Thoracic aorta (tissue), 2 donors: ENCODE results near the gene FAM98A. TPM values are rescaled to one million over a fixed set of nuclear protein-coding genes. Genes with fewer than 3 reads are reported as not detected.

Experiments
- ATAC-seq: fragments of 150-250 bp; one replicate; pipeline ENCODE4 v1.8.0; 2017; ENCODE audit warnings: low read depth; ENCODE audit not compliant: insufficient number of reproducible peaks, low FRiP score
- DNase-seq: peaks from one replicate; pipeline ENCODE4 v3.0.0-alpha.2; 2020; ENCODE audit warnings: low spot score
- H3K27ac ChIP-seq, 2 donors: fragments of 200-600 bp; sonication (generic); 1 replicate in 1 of 2; 2 replicates in 1 of 2; pipeline ENCODE4 v1.5.1; 2016; ENCODE audit warnings: mild to moderate bottlenecking in 2 of 2, moderate library complexity in 2 of 2
- H3K27me3 ChIP-seq: fragments of 200-600 bp; sonication (generic); replicated peaks from 2 replicates; pipeline ENCODE4 v1.6.0; 2016; ENCODE audit warnings: mild to moderate bottlenecking; ENCODE audit not compliant: insufficient read depth
- H3K36me3 ChIP-seq: fragments of 200-600 bp; sonication (generic); one replicate; pipeline ENCODE4 v1.5.1; 2016
- H3K4me1 ChIP-seq, 2 donors: fragments of 200-600 bp; sonication (generic); 1 replicate in 1 of 2; 2 replicates in 1 of 2; pipeline versions ENCODE4 v1.5.1 to v1.6.0; 2016; ENCODE audit warnings: low read depth in 2 of 2, mild to moderate bottlenecking in 1 of 2; ENCODE audit not compliant: control insufficient read depth in 1 of 2
- H3K4me3 ChIP-seq: fragments of 200-600 bp; sonication (generic); 2 replicates; pipeline ENCODE4 v1.5.1; 2016; ENCODE audit warnings: mild to moderate bottlenecking
- H3K9me3 ChIP-seq: fragments of 200-600 bp; sonication (generic); 2 replicates; pipeline ENCODE4 v1.5.1; 2016
- total RNA-seq, 2 donors: library from RNA; depleted of rRNA; stranded (reverse); fragments of >200 nt; gene quantifications; one replicate each; pipeline versions ENCODE4 v1.1.0 to v1.2.3, GENCODE V29; 2016
- TF ChIP-seq, protein P1 (sequence below): fragments of 200-600 bp; sonication (generic); IDR thresholded peaks from one replicate; pipeline ENCODE4 v1.5.1; 2019; ENCODE audit warnings: antibody characterized with exemption

Gene FAM98A
- total RNA-seq, 2 donors from 2014 or later = 75.9 to 94.7 TPM

DNA sequence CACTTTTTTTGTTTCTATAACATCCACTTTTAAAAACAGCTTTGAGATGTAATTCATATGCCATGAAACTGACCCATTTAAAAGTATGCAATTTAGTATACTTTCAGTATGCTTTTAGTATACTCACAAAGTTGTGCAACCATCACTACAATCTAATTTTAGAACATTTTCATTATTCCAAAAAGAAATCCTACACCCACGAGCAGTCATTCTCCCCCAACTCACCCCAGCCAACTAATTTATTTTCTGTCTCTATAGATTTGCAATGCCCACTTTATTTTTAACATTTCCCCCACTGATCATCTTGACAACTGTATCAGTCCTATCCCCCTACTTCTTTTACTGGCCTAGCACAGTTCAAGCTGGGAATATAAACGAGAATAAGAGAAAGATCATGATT lies 39.1 kb downstream of the FAM98A start:
- Histone ChIP-seq H3K27me3 (no peaks in the 10 kb centered on the region), H3K36me3 (no peaks in the 10 kb centered on the region), H3K9me3 (no peaks in the 10 kb centered on the region), H3K27ac (no peak overlapping the region), H3K4me1 (no peaks in the 10 kb centered on the region), H3K4me3 (no peak overlapping the region)
- ATAC-seq (no peak), DNase-seq (no peak)
- TF ChIP-seq, protein P1, sequence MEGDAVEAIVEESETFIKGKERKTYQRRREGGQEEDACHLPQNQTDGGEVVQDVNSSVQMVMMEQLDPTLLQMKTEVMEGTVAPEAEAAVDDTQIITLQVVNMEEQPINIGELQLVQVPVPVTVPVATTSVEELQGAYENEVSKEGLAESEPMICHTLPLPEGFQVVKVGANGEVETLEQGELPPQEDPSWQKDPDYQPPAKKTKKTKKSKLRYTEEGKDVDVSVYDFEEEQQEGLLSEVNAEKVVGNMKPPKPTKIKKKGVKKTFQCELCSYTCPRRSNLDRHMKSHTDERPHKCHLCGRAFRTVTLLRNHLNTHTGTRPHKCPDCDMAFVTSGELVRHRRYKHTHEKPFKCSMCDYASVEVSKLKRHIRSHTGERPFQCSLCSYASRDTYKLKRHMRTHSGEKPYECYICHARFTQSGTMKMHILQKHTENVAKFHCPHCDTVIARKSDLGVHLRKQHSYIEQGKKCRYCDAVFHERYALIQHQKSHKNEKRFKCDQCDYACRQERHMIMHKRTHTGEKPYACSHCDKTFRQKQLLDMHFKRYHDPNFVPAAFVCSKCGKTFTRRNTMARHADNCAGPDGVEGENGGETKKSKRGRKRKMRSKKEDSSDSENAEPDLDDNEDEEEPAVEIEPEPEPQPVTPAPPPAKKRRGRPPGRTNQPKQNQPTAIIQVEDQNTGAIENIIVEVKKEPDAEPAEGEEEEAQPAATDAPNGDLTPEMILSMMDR = no peak

DNA sequence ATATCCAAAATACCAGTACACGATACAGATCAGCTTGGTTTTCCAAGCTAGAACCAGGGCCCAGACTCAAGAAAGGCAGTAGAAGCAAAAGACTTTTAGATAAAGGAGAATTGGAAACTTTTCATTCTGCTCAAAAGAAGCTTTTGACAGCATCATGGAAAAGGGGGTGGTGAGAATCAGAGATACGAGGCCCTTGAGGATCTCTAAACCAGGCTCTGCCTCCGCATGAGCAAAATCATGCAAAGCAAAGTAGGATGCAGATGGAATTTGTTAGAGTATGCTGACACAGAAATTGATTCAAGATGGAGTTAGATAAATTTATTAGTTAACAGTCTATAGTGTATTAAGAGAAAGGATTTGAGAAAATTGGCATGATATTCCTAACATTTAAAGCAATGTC lies 39.8 kb downstream of the FAM98A start:
- ATAC-seq = no peak
- Histone ChIP-seq H3K27me3 (no peaks in the 10 kb centered on the region), H3K27ac (no peak overlapping the region), H3K9me3 (no peaks in the 10 kb centered on the region), H3K36me3 (no peaks in the 10 kb centered on the region), H3K4me3 (no peak overlapping the region), H3K4me1 (no peaks in the 10 kb centered on the region)
- TF ChIP-seq, protein P1 = no peak
- no peak for DNase-seq

DNA sequence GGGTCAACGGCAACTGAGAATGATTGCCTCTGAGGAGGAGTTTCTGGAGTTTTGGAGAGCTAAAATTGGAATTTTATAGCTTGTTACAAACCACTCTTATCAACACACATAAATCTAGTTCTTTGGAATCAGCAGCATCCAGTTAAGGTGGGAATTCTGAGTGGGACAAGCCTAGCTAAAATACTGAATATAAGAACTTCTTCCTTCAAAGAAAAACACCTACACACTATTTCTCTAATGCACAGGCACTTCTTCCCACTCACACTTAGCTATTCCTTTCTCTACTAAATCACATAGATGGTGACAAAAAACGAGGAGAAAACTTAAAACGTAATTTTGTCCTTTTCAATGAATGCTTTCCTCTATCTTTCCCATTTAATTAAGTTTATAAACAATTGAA lies 43.4 kb downstream of the FAM98A start:
- Histone ChIP-seq H3K4me3 (no peak overlapping the region), H3K27me3 (no peaks in the 10 kb centered on the region), H3K36me3 (no peaks in the 10 kb centered on the region), H3K9me3 (no peaks in the 10 kb centered on the region), H3K27ac (no peak overlapping the region), H3K4me1 (no peaks in the 10 kb centered on the region)
- DNase-seq (no peak), ATAC-seq (no peak)
- TF ChIP-seq, protein P1 = no peak

DNA sequence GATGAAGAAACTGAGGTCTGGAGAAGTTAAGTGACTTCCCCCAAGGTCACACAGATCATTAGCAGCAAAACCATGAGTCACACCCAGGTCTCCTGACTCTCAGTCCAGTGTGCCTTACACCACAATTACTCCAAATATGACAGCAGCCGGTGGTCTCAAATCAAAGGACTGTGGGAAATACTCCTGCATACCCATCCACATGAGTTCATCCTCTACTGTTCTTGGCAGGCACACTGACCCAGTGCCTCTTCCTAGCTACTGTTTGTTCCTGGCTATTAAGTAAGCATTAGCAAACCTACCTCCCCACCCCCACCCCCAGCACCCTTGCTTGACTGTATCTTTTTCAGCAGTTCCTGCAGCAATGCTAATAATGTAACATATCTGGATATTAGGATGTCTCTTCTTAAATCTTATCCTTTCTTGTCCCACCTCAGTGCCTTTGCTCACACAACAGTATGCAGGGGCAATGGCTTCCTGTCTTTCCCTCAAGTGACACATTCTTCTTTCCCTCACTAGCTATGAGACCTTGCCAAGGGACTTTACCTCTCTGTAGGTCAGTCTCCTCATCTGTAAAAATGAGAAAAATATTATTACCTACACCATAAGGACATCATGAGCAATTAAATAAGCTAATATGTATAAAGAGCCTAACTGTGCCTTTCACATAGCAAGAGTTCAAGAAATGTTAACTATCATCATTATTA lies 46.2 kb downstream of the FAM98A start:
- Histone ChIP-seq H3K9me3 (no peaks in the 10 kb centered on the region), H3K36me3 (no peaks in the 10 kb centered on the region), H3K4me1 (no peaks in the 10 kb centered on the region), H3K27ac (no peak overlapping the region), H3K4me3 (no peak overlapping the region), H3K27me3 (no peaks in the 10 kb centered on the region)
- TF ChIP-seq, protein P1 = no peak
- DNase-seq = no peak
- ATAC-seq = no peak

DNA sequence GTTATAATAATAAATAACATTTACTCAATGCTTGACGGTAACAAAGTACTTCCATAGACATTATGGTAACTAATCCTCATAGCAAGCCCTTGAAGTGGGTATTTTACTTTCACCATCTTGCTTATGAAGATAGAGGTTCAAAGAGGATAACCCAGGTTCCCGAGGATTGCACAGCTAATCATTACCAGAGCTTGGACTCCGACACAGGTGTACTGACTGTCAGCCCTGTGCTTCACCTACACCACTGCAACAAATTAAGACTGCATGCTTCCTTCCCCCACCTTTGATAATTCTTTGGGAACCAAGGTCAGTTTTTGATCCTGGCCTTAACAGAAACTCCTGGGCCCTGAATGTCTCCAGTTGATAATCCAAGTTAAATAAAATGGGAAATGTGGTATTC lies 48.9 kb downstream of the FAM98A start:
- TF ChIP-seq, protein P1 = no peak

More for the DNA sequence above, 48.9 kb downstream of the FAM98A start:
- Histone ChIP-seq H3K36me3 (no peaks in the 10 kb centered on the region), H3K4me3 (no peak overlapping the region), H3K27ac (no peak overlapping the region), H3K9me3 (no peaks in the 10 kb centered on the region), H3K4me1 (no peaks in the 10 kb centered on the region), H3K27me3 (no peaks in the 10 kb centered on the region)
- DNase-seq (no peak), ATAC-seq (no peak)
